OCI-LY7 (cell line): ENCODE results near the gene HLF. TPM values are rescaled to one million over a fixed set of nuclear protein-coding genes. Genes with fewer than 3 reads are reported as not detected.

ENCODE experiments used
- BruUV-seq: library from RNA; stranded (reverse); fragments of 400-500 nt; replicated peaks from 2 replicates; lab custom pipeline; 2021; lab: Mats Ljungman, UMichigan
- CTCF ChIA-PET: fragments of 300-600 bp; sonication (Branson Sonifier 250); formaldehyde crosslinking; loops from one replicate; lab custom pipeline; 2022; ENCODE audit warnings: antibody characterized with exemption; ENCODE audit not compliant: unreplicated experiment; lab: Charles Lee
- POLR2A ChIA-PET: fragments of 300-600 bp; sonication (Branson Sonifier 250); formaldehyde crosslinking; loops from one replicate; lab custom pipeline; 2022; ENCODE audit warnings: antibody characterized with exemption; lab: Charles Lee
- DNase-seq: peaks from one replicate; pipeline ENCODE4 v3.0.0-alpha.2; 2015; ENCODE audit warnings: low spot score
- H2AFZ ChIP-seq: fragments of 200-600 bp; sonication (generic), shearing (Covaris generic); 2 replicates; pipeline ENCODE4 v1.6.1; 2014; ENCODE audit warnings: mild to moderate bottlenecking, antibody characterized with exemption, low read length, moderate library complexity
- H3K27ac ChIP-seq: fragments of 200-600 bp; sonication (generic); 2 replicates; pipeline ENCODE4 v1.5.1; 2014; ENCODE audit warnings: mixed run types, low read depth, mild to moderate bottlenecking, moderate library complexity, low read length, inconsistent platforms; ENCODE audit not compliant: poor library complexity, severe bottlenecking
- H3K36me3 ChIP-seq: fragments of 200-600 bp; sonication (generic); 2 replicates; pipeline ENCODE4 v1.6.1; 2014; ENCODE audit warnings: mild to moderate bottlenecking, antibody characterized with exemption, low read length, moderate library complexity, mixed read lengths; ENCODE audit not compliant: insufficient read depth
- H3K4me1 ChIP-seq: fragments of 200-600 bp; sonication (generic); 2 replicates; pipeline ENCODE4 v1.5.1; 2014; ENCODE audit warnings: mild to moderate bottlenecking, low read length; ENCODE audit not compliant: insufficient read depth, poor library complexity, severe bottlenecking
- H3K4me2 ChIP-seq: fragments of 200-600 bp; sonication (generic); 2 replicates; pipeline ENCODE4 v1.6.1; 2014; ENCODE audit warnings: mild to moderate bottlenecking, low read length
- H3K4me3 ChIP-seq: fragments of 200-600 bp; sonication (generic); 2 replicates; pipeline ENCODE4 v1.5.1; 2014; ENCODE audit warnings: mild to moderate bottlenecking, low read depth, low read length; ENCODE audit not compliant: poor library complexity, severe bottlenecking
- H3K79me2 ChIP-seq: fragments of 200-600 bp; sonication (generic); 2 replicates; pipeline ENCODE4 v1.6.1; 2016; ENCODE audit warnings: low read depth, mild to moderate bottlenecking, low read length, moderate library complexity, mixed read lengths; ENCODE audit not compliant: insufficient read depth
- H3K9me2 ChIP-seq: fragments of 200-600 bp; sonication (generic); 2 replicates; pipeline ENCODE4 v1.6.1; 2016; ENCODE audit warnings: mild to moderate bottlenecking, low read length, mixed read lengths; ENCODE audit not compliant: insufficient read depth
- H3K9me3 ChIP-seq: fragments of 200-600 bp; sonication (generic); 2 replicates; pipeline ENCODE4 v1.6.1; 2014; ENCODE audit warnings: mild to moderate bottlenecking, mixed run types, low read length, mixed read lengths
- H4K20me1 ChIP-seq: fragments of 200-600 bp; sonication (generic); 2 replicates; pipeline ENCODE4 v1.6.1; 2014; ENCODE audit warnings: mild to moderate bottlenecking, antibody characterized with exemption, low read length, moderate library complexity, mixed read lengths; ENCODE audit not compliant: insufficient read depth
- EZH2phosphoT487 ChIP-seq: fragments of 200-600 bp; sonication (generic); IDR thresholded peaks from 2 replicates; pipeline ENCODE4 v1.6.1; 2018; ENCODE audit warnings: low read depth, borderline replicate concordance, mild to moderate bottlenecking, mixed run types, antibody characterized with exemption, low read length, moderate library complexity, mixed read lengths
- intact Hi-C: fragments of 100-400 bp; cut with micrococcal nuclease; formaldehyde crosslinking; loops from one replicate; pipeline ENCODE4 v1.10.0; 2022; ENCODE audit not compliant: unreplicated experiment
- total RNA-seq, 2 experiments: library from RNA; depleted of rRNA in 1 of 2; stranded (reverse); fragments of >200 nt in 1 of 2; shearing (Covaris generic) in 1 of 2; gene quantifications; 2 replicates each; pipeline ENCODE4 v1.2.3, GENCODE V29; 2014 to 2022
- TF ChIP-seq, protein P1 (sequence below): fragments of 200-600 bp; sonication (generic); conservative IDR thresholded peaks from 2 replicates; pipeline ENCODE4 v1.5.1; 2014; ENCODE audit warnings: mild to moderate bottlenecking, antibody characterized with exemption, low read length, moderate library complexity, mixed read lengths

The HLF gene
- total RNA-seq, 2 experiments from 2014 or later, result 0.13 TPM; not detected in 1

DNA sequence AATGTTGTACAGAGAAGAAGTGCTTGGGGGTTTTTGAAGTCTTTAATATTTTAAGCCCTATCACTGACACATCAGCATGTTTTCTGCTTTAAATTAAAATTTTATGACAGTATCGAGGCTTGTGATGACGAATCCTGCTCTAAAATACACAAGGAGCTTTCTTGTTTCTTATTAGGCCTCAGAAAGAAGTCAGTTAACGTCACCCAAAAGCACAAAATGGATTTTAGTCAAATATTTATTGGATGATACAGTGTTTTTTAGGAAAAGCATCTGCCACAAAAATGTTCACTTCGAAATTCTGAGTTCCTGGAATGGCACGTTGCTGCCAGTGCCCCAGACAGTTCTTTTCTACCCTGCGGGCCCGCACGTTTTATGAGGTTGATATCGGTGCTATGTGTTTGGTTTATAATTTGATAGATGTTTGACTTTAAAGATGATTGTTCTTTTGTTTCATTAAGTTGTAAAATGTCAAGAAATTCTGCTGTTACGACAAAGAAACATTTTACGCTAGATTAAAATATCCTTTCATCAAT, 57.8 kb downstream of the HLF start:
- ChIA-PET POLR2A (interaction anchor here (0.7 to 1.1 kb wide), 2 partner anchors 10 to 45 kb away, joined by 3 read pairs; no protein-coding TSS in a partner anchor), CTCF (no interaction called here)
- BruUV-seq, result no TSS peak
- no peak for DNase-seq
- TF ChIP-seq EZH2phosphoT487, result no peak
- TF ChIP-seq, protein P1, sequence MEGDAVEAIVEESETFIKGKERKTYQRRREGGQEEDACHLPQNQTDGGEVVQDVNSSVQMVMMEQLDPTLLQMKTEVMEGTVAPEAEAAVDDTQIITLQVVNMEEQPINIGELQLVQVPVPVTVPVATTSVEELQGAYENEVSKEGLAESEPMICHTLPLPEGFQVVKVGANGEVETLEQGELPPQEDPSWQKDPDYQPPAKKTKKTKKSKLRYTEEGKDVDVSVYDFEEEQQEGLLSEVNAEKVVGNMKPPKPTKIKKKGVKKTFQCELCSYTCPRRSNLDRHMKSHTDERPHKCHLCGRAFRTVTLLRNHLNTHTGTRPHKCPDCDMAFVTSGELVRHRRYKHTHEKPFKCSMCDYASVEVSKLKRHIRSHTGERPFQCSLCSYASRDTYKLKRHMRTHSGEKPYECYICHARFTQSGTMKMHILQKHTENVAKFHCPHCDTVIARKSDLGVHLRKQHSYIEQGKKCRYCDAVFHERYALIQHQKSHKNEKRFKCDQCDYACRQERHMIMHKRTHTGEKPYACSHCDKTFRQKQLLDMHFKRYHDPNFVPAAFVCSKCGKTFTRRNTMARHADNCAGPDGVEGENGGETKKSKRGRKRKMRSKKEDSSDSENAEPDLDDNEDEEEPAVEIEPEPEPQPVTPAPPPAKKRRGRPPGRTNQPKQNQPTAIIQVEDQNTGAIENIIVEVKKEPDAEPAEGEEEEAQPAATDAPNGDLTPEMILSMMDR, result no peak
- Histone ChIP-seq H3K9me3 (no peaks in the 10 kb centered on the region), H3K4me3 (no peak overlapping the region), H4K20me1 (no peaks in the 10 kb centered on the region), H3K9me2 (no peaks in the 10 kb centered on the region), H2AFZ (no peak overlapping the region), H3K79me2 (no peaks in the 10 kb centered on the region), H3K36me3 (no peaks in the 10 kb centered on the region), H3K4me1 (no peaks in the 10 kb centered on the region), H3K4me2 (no peak overlapping the region), H3K27ac (no peak overlapping the region)
- intact Hi-C loops, result no loop called here

- Histone ChIP-seq H3K9me3 (no peaks in the 10 kb centered on the region), H3K4me1 (no peaks in the 10 kb centered on the region), H4K20me1 (no peaks in the 10 kb centered on the region), H3K27ac (no peak overlapping the region), H3K9me2 (no peaks in the 10 kb centered on the region), H2AFZ (no peak overlapping the region), H3K79me2 (no peaks in the 10 kb centered on the region), H3K4me2 (no peak overlapping the region), H3K4me3 (no peak overlapping the region), H3K36me3 (no peaks in the 10 kb centered on the region)
- intact Hi-C loops, result no loop called here
- DNase-seq, result no peak
- no peak for TF ChIP-seq EZH2phosphoT487
- TF ChIP-seq, protein P1, result no peak
- no TSS peak for BruUV-seq
- ChIA-PET CTCF (no interaction called here), POLR2A (interaction anchor here (1.1 kb wide), 1 partner anchor 46 kb away, joined by 3 read pairs; no protein-coding TSS in a partner anchor)
These were observed 58.9 kb downstream of the HLF start for GRCh38 chr17:55323518-55324295.
